Spinal cord (tissue), 10 donors: Measurements from ENCODE around the gene MRPL21. TPM values are rescaled to one million over a fixed set of nuclear protein-coding genes. Genes with fewer than 3 reads are reported as not detected.
A peak's percentile ranks its signal among the peaks of the same experiment; 100 is the strongest.

ENCODE experiments used
- DNase-seq, 6 donors: peaks; one replicate each; pipeline versions ENCODE4 v3.0.0 to v3.0.0-alpha.2; 2013 to 2015; ENCODE audit warnings: low spot score in 6 of 6, low read depth in 4 of 6
- H3K27ac ChIP-seq: one replicate; pipeline ENCODE4 v1.5.1; 2013; ENCODE audit warnings: low read depth, low read length, control low read depth
- H3K27me3 ChIP-seq: one replicate; pipeline ENCODE4 v1.6.1; 2013; ENCODE audit warnings: low read length; ENCODE audit not compliant: control insufficient read depth, insufficient read depth
- H3K36me3 ChIP-seq: one replicate; pipeline ENCODE4 v1.6.1; 2013; ENCODE audit warnings: low read length; ENCODE audit not compliant: control insufficient read depth, insufficient read depth
- H3K4me1 ChIP-seq: one replicate; pipeline ENCODE4 v1.6.1; 2013; ENCODE audit warnings: low read length; ENCODE audit not compliant: control insufficient read depth, insufficient read depth
- H3K4me3 ChIP-seq: one replicate; pipeline ENCODE4 v1.5.1; 2013; ENCODE audit warnings: low read depth, low read length, control low read depth
- H3K9me3 ChIP-seq: one replicate; pipeline ENCODE4 v1.6.1; 2013; ENCODE audit warnings: low read length; ENCODE audit not compliant: control insufficient read depth, insufficient read depth
- WGBS: methylation state at CpG from one replicate; pipeline ENCODE4 v1.1.5; 2013; ENCODE audit warnings: missing lambda C conversion rate; ENCODE audit not compliant: insufficient coverage; 5-methylcytosine and 5-hydroxymethylcytosine counted together
- polyA plus RNA-seq, 2 donors: library from polyadenylated mRNA; unstranded; fragments of 120-200 nt; gene quantifications; one replicate each; pipeline ENCODE4 v1.2.1, GENCODE V29; 2013; ENCODE audit not compliant: insufficient read length in 2 of 2
- total RNA-seq, 2 donors: library from RNA; depleted of rRNA in 1 of 2; stranded (reverse); fragments of 120-200 nt in 1 of 2; fragments of >200 nt in 1 of 2; gene quantifications; one replicate each; pipeline versions ENCODE4 v1.2.3 to v1.2.4, GENCODE V29; 2013 to 2014
- donor health status: healthy.

The MRPL21 gene
- total and polyA plus RNA-seq, 4 donors: 53.5 to 94.9 (median 80.4) TPM

DNA sequence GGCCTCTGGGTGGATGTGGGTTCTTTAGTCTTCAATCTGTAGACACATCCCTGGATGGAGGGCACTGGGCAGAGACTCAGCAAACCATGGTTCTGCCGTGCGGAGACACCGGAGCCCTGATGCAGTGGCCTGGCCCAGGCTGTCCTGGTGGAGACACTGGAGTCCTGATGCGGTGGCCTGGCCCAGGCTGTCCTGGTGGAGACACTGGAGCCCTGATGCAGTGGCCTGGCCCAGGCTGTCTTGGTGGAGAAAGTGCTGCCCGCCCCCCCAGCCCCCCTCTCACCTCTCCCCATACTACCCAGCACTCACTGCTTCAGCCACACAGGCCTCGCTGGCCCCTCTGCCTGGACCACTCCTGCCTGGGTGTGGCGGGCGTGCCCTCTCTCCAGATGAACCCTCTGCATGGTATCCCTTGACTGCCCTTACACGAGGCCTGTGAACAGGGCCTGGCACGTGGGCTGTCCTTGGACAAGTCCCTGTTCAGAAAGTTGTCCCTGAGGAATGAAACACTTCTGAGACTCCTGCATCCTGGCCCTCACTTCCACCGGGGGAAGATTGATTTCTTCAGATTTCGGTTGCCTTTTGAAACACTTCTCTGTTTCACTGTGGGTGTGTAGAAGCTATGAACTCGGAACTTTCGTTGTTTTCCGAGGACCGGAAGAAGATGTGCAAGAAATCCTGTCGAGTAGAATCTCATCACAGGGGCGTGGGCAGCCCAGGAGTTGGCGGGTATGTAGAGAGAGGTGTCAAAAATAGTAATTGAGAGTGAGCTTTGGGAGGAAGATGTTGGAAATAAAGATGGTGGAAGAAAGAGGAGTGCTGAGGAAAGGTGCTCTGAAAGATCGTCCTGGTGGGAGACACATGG lies 26.3 kb upstream of the MRPL21 start:
- Histone ChIP-seq H3K4me3 (no peak overlapping the region), H3K9me3 (peaks cover 8% of the 10 kb centered on the region), H3K36me3 (peaks cover 74% of the 10 kb centered on the region), H3K27me3 (no peaks in the 10 kb centered on the region), H3K4me1 (no peaks in the 10 kb centered on the region), H3K27ac (no peak overlapping the region)
- whole genome bisulfite sequencing: 93% methylated on average over 17 of the region's 20 CpGs
- no peak for DNase-seq

DNA sequence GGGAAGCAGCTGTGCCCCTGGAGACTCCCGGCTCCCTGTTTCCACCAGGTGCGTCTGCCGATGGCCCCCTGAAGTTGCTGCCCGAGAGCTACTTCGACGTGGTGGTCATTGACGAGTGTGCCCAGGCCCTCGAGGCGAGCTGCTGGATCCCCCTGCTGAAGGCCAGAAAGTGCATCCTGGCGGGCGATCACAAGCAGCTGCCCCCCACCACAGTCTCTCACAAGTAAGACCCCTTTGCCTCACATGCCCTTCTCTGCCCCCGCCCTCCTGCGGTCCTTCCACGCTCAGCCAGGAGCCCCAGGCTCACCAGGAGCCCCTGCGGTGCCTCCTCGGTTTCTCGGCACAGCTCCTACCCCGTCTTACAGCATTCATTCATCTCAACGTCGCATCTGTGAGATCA lies 25.5 kb upstream of the MRPL21 start:
- H3K4me1 ChIP-seq: no peaks in the 10 kb centered on the region
- 94% methylated on average over 20 of the region's 20 CpGs for WGBS
- peaks cover 8% of the 10 kb centered on the region for H3K9me3 ChIP-seq
- H3K36me3 ChIP-seq: peaks cover 72% of the 10 kb centered on the region
- H3K27ac ChIP-seq: no peak overlapping the region
- no peak for DNase-seq
- H3K27me3 ChIP-seq: no peaks in the 10 kb centered on the region
- H3K4me3 ChIP-seq: no peak overlapping the region

DNA sequence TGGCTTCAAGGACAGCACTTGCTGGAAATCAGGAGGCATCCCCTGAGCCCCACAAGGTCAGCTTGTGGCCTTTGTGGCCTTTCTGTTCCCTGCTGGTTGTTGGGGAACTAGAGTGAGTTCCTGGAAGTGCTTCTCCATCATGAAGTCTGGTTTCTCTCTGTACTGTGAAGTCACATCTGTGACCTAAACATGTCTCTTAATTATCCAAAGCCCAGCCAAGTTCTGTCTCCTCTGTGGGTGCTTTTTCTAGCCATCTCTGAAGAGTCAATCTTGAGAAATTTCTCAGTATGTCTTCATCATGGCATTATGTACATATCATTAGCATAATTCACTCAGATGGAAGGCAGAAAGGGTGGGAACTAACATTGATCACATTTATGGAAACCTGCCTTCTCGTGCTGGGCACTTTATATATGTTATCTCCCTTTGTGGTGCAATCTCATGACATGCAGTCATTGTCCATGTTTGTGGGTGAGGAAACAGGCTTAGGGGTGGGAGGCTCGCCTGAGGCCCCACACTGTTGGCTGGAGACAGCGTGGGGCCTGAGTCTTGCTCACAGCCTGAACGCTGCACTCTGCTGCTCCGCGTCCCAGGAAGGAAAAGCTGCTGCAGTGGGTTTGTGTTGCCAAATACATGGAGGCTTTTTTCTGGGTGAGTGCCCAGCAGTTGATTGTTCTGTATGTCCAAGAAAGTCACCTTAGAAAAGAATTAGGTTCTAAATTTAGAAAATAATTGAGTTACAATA lies 24.7 kb upstream of the MRPL21 start:
- no peak for DNase-seq
- Histone ChIP-seq H3K9me3 (peaks cover 8% of the 10 kb centered on the region), H3K27ac (no peak overlapping the region), H3K36me3 (peaks cover 70% of the 10 kb centered on the region), H3K27me3 (no peaks in the 10 kb centered on the region), H3K4me1 (no peaks in the 10 kb centered on the region), H3K4me3 (no peak overlapping the region)
- WGBS: 96% methylated on average over 5 of the region's 6 CpGs

DNA sequence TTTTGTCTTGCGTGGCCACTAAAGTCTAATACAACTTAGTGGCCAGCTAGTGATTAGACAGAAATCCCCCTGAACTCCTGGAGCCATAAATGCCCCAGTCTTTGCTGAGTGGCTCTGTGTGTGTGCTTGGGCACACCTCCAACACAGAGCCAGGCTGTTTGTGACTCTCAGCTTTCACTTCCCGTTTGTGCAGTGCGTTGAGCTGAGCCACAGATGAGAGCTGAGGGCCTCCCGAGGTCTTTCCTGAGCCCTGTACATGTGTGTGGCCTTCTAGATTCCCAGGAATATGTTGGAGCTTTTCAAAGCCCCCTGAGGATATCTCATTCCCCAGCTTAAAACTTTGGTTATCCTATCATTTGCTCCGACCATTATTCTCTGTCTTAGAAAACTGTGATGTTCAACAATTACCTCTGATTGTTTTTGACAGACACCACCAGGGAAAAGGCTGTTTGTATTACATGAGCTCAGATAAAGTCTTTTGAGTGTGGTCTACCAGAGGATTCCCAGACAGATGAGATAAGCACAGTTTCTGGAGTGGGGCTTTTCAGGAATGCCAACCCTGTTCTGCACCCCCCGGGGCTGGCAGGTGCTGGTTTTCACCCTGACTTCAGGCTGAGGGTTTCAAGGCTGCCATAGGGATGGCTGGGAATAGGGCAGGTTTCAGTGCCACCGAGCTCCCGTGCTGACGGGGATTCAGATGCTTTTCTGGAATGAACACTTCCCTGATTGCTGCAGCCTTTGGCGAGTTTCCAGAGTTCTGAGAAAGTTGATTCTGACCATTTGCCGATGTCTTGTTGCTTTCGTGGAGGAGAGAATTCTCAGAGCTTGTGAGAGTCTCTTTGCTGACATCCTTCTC lies 23.9 kb upstream of the MRPL21 start:
- Histone ChIP-seq H3K4me3 (no peak overlapping the region), H3K36me3 (peaks cover 64% of the 10 kb centered on the region), H3K9me3 (peaks cover 8% of the 10 kb centered on the region), H3K4me1 (no peaks in the 10 kb centered on the region), H3K27ac (no peak overlapping the region), H3K27me3 (no peaks in the 10 kb centered on the region)
- DNase-seq: peak in 1 of 6 donors; percentile 25
- WGBS: 78% methylated on average over 10 of the region's 12 CpGs

DNA sequence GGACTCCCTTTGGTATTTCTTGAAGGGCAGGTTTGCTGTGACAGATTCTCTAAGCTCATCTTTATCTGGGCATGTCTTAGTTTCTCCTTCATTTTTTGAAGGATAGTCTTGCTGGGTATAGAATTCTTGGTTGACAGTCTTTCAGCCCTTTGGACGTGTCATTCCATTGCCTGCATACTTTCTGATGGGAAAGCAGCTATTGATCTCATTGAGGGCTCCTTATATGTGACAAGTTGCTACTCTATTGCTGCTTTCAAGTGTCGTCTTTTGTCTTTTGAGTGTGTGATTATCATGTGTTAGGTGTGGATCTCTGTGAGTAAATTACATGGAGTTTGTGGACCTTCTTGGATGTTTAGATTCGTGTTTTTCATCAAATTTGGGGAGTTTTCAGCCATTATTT lies 22.0 kb upstream of the MRPL21 start:
- WGBS: 100% methylated on average over 1 of the region's 3 CpGs

DNA sequence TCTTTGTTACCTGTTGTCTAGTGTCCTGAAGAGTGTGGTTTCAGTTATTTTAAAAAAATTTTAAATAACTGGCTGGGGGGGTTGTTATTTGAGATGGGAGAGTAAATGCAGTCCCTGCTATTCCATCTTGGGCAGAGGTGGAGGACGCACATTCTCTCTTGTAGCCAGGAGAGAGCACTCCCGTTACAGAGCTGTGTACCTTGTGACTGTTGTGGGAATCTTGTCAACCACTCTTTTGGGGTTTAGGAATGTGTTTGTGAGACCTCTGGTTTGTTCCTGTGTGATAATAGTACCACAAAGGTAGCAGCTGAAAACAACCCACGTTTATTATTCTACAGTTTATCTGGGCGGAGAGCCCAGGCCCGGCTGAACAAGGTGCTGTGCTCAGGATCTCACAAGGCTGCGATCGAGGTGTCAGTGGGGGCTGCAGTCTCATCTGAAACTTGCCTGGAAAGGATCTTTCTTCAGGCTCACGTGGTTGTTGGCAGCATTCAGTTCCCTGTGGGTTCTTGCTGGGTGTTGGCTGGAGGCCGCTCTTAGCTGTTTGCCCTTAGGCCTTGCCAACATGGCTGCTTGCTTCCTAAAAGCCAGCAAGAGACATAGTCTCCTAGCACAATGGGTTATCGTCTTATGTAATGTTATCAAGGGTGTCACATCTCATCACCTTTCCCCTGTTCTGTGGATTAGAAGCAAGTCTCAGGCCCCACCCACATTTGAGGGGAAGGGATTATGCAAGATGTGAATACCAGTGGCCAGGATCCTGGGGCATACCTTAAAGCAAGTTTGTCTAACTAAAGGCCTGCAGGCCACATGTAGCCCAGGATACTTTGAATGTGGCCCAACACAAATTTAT lies 20.7 kb upstream of the MRPL21 start:
- H3K27ac ChIP-seq: no peak overlapping the region

More for the DNA sequence above, 22.0 kb upstream of the MRPL21 start:
- Histone ChIP-seq H3K36me3 (peaks cover 58% of the 10 kb centered on the region), H3K4me1 (no peaks in the 10 kb centered on the region), H3K9me3 (peaks cover 8% of the 10 kb centered on the region), H3K27ac (no peak overlapping the region), H3K27me3 (no peaks in the 10 kb centered on the region), H3K4me3 (no peak overlapping the region)
- DNase-seq: no peak

DNA sequence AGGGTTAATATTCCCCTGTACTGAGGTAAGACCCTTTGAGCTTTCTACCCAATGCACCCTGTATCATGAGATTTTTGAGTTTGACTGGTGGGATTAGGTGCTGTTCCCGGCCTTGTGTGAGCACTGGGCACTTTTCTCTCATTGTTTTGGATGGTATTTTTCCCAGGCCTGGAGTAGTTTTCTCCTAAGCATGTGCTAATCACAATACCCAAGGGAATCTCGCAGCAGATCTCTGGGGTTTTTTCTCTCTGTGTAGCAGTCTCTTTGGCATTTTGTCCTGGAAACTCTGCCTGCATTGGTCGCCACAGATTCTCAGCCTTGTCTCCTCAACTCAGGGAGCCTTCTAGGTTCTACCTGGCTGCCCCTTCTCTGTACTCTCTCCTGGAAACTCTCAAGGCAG lies 20.0 kb upstream of the MRPL21 start:
- no peak for DNase-seq
- no peak overlapping the region for H3K27ac ChIP-seq
- H3K4me1 ChIP-seq: no peaks in the 10 kb centered on the region
- no peak overlapping the region for H3K4me3 ChIP-seq
- 100% methylated on average over 3 of the region's 3 CpGs for WGBS
- peaks cover 8% of the 10 kb centered on the region for H3K9me3 ChIP-seq
- no peaks in the 10 kb centered on the region for H3K27me3 ChIP-seq
- peaks cover 50% of the 10 kb centered on the region for H3K36me3 ChIP-seq

More for the DNA sequence above, 20.7 kb upstream of the MRPL21 start:
- no peaks in the 10 kb centered on the region for H3K27me3 ChIP-seq
- peaks cover 48% of the 10 kb centered on the region for H3K36me3 ChIP-seq
- no peaks in the 10 kb centered on the region for H3K4me1 ChIP-seq
- no peak overlapping the region for H3K4me3 ChIP-seq
- WGBS: 91% methylated on average over 6 of the region's 10 CpGs
- no peak for DNase-seq
- peaks cover 8% of the 10 kb centered on the region for H3K9me3 ChIP-seq

DNA sequence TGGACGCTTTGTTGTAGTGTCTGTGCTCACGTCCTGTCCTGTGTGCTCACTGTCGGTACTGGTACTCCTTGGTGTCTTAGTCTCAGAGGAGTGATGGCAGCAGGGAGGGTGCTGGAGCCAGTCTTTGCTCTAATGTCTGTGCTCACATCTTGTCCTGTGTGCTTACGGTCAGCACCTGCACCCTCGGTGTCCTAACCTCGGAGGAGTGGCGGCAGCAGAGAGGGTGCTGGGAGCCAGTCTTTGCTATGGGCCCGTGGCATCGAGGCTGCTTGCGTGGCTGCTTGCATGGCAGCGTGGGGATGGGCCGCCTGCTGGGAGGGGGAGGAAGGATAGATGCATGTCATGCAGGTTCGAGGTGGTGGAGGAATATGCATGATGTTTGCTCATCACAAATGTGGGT lies 12.8 kb upstream of the MRPL21 start:
- DNase-seq: no peak
- Histone ChIP-seq H3K9me3 (no peaks in the 10 kb centered on the region), H3K36me3 (peaks cover 74% of the 10 kb centered on the region), H3K27ac (no peak overlapping the region), H3K27me3 (no peaks in the 10 kb centered on the region), H3K4me1 (no peaks in the 10 kb centered on the region), H3K4me3 (no peak overlapping the region)
- 95% methylated on average over 12 of the region's 13 CpGs for WGBS

DNA sequence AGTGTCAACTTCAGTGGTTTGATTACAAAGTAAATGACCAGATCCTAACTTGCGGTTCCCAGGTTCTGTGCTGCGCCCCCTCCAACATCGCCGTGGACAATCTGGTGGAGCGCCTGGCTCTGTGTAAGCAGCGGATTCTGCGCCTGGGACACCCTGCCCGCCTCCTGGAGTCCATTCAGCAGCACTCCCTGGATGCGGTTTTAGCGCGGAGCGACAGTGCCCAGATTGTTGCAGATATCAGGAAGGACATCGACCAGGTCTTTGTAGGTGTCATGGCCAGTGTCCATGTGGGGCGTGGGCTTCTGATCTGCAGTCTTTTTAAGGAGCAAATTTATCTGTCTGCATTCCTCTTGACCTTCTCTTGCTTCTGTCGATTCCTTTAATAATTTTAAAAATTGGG lies 11.1 kb upstream of the MRPL21 start:
- H3K4me1 ChIP-seq: no peaks in the 10 kb centered on the region
- H3K27me3 ChIP-seq: no peaks in the 10 kb centered on the region
- no peaks in the 10 kb centered on the region for H3K9me3 ChIP-seq
- H3K27ac ChIP-seq: no peak overlapping the region
- DNase-seq: no peak
- H3K36me3 ChIP-seq: peaks cover 81% of the 10 kb centered on the region
- no peak overlapping the region for H3K4me3 ChIP-seq
- over 99% methylated on average over 14 of the region's 15 CpGs for WGBS
